ENCODE data around the gene CCND1. TPM values are rescaled to one million over a fixed set of nuclear protein-coding genes. Genes with fewer than 3 reads are reported as not detected.
"Not testable (repeated sequence)": the region's sequence is repeated elsewhere in the genome, so short reads cannot be mapped to it uniquely, and the experiment has no call there.

CCND1 gene
- total RNA-seq, 4 donors from 2014 or later = 54.4 to 92.7 (median 62.0) TPM

GRCh38 chr11:69617220-69617619 is 23.7 kb upstream of the CCND1 start:
- Histone ChIP-seq H3K9me3 (no peaks in the 10 kb centered on the region), H3K4me3 (no peak overlapping the region), H3K4me1 (no peaks in the 10 kb centered on the region), H3K36me3 (no peaks in the 10 kb centered on the region), H3K27me3 (peaks cover 0 to 19% (median 0%) of the 10 kb centered on the region in 4 donors), H3K27ac (replicated peaks in 1 of 4) (no peak overlapping the region)
- intact Hi-C loops (cut with DNase I) = no loop called here
- no peak for TF ChIP-seq EP300 (IDR thresholded peaks at IDR 0.05)
- no peak for TF ChIP-seq CTCF (IDR thresholded peaks at IDR 0.05)
- TF ChIP-seq POLR2AphosphoS5 (IDR thresholded peaks at IDR 0.05) = no peak
- TF ChIP-seq POLR2A (IDR thresholded peaks at IDR 0.05; ENCODE audit: low read depth) = no peak
- no peak for DNase-seq (ENCODE audit: extremely low spot score)
- WGBS = 89% methylated on average over 4 of the region's 4 CpGs

- 88% methylated on average over 10 of the region's 10 CpGs for WGBS
- Histone ChIP-seq H3K9me3 (no peaks in the 10 kb centered on the region), H3K27ac (replicated peaks in 1 of 4) (no peak overlapping the region), H3K4me1 (no peaks in the 10 kb centered on the region), H3K36me3 (no peaks in the 10 kb centered on the region), H3K27me3 (peaks cover 0 to 19% (median 0%) of the 10 kb centered on the region in 4 donors), H3K4me3 (no peak overlapping the region)
- TF ChIP-seq POLR2A (IDR thresholded peaks at IDR 0.05; ENCODE audit: low read depth) (no peak), POLR2AphosphoS5 (IDR thresholded peaks at IDR 0.05) (no peak), EP300 (IDR thresholded peaks at IDR 0.05) (no peak), CTCF (IDR thresholded peaks at IDR 0.05) (no peak)
- DNase-seq (ENCODE audit: extremely low spot score) = no peak
- intact Hi-C loops (cut with DNase I) = no loop called here
Measured at GRCh38 chr11:69617682-69618081, 23.3 kb upstream of the CCND1 start.

- H3K4me3 ChIP-seq = no peak overlapping the region
- no peaks in the 10 kb centered on the region for H3K36me3 ChIP-seq
- H3K27ac ChIP-seq (replicated peaks in 1 of 4) = no peak overlapping the region
- no peak for DNase-seq (ENCODE audit: extremely low spot score)
- TF ChIP-seq POLR2A (IDR thresholded peaks at IDR 0.05; ENCODE audit: low read depth) (no peak), EP300 (IDR thresholded peaks at IDR 0.05) (no peak), CTCF (IDR thresholded peaks at IDR 0.05) (no peak), POLR2AphosphoS5 (IDR thresholded peaks at IDR 0.05) (no peak)
- H3K4me1 ChIP-seq = no peaks in the 10 kb centered on the region
- peaks cover 0 to 19% (median 0%) of the 10 kb centered on the region in 4 donors for H3K27me3 ChIP-seq
- H3K9me3 ChIP-seq = no peaks in the 10 kb centered on the region
- intact Hi-C loops (cut with DNase I) = no loop called here
- WGBS = 87% methylated on average over 8 of the region's 8 CpGs
Measured at GRCh38 chr11:69618237-69618636, 22.7 kb upstream of the CCND1 start.

GRCh38 chr11:69620683-69621290 is 20.2 kb upstream of the CCND1 start:
- 70% methylated on average over 2 of the region's 2 CpGs for WGBS
- no peaks in the 10 kb centered on the region for H3K9me3 ChIP-seq
- no peak for DNase-seq (ENCODE audit: extremely low spot score)
- H3K36me3 ChIP-seq = no peaks in the 10 kb centered on the region
- no peak overlapping the region for H3K4me3 ChIP-seq
- H3K27ac ChIP-seq (replicated peaks in 1 of 4) = no peak overlapping the region
- intact Hi-C loops (cut with DNase I) = no loop called here
- TF ChIP-seq EP300 (IDR thresholded peaks at IDR 0.05) (no peak), CTCF (IDR thresholded peaks at IDR 0.05) (no peak), POLR2A (IDR thresholded peaks at IDR 0.05; ENCODE audit: low read depth) (no peak), POLR2AphosphoS5 (IDR thresholded peaks at IDR 0.05) (no peak)
- H3K4me1 ChIP-seq = peaks cover 0 to 6% (median 2%) of the 10 kb centered on the region in 4 donors
- peaks cover 0 to 9% (median 0%) of the 10 kb centered on the region in 4 donors for H3K27me3 ChIP-seq

- H3K9me3 ChIP-seq; H3K4me3 ChIP-seq; H3K27ac ChIP-seq (replicated peaks in 1 of 4); H3K4me1 ChIP-seq; intact Hi-C loops (cut with DNase I); H3K36me3 ChIP-seq; DNase-seq (ENCODE audit: extremely low spot score): not testable (repeated sequence)
- 83% methylated on average over 8 of the region's 8 CpGs for WGBS
- H3K27me3 ChIP-seq = peaks cover 0 to 15% (median 0%) of the 10 kb centered on the region in 4 donors
Measured at GRCh38 chr11:69622097-69622681, 18.8 kb upstream of the CCND1 start.
